Suppressor macrophage treated with lipopolysaccharide for 4 hours (primary cell): ENCODE results near the gene DLG5.

Experiments used
- DNase-seq: peaks from one replicate; pipeline ENCODE4 v3.0.0-alpha.2; 2020

Gene DLG5

GRCh38 chr10:77756319-77757232 lies 170.0 kb downstream of the DLG5 start:
- peak; percentile 51 for DNase-seq

DNA sequence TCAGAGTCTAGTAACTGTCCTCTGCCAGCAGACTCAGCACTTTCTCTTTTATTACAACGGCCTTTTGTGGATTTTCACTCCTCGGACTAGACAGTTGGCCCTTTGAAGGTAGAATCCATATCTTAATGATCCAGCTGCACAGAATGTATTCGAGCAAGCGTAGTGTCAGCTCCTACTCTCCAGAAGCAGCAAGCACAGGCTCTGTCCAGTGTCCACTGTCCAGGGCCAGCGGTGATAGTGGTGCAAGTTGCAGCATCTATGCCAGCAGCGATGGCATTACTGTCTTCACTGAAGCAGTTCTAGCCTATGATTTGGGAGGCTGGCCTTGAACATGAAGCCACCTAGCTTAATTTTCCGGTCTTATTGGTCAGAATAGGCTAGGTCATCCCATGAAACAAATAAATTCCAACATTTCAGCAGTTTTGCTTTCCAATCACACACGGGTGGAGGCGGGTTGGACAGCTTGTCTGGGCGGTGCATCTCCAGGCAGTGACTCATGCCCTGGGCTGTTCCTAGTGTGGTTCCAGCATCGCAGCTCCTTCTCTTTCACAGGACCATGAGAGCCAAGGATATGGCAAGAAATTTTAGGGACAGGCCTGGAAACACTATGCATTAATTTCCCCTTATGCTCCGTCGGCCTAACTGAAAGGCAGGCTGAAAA lies 180.4 kb downstream of the DLG5 start:
- no peak for DNase-seq

DNA sequence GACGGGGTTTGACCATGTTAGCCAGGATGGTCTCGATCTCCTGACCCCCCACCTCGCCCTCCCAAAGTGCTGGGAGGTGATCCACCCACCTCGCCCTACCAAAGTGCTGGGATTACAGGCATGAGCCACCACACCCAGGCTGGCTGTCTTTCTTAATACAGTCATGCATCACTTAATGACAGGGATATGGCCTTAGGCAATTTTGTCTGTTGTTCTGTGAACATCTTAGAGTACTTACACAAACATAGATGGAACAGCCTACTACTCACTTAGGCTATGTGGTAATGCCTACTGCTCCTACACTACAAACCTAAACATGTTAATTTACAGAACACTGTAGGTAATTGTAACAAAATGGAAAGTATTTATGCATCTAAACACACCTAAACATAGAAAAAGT lies 182.3 kb downstream of the DLG5 start:
- DNase-seq = no peak

- no peak for DNase-seq
These were observed 184.4 kb downstream of the DLG5 start for GRCh38 chr10:77742172-77742571.

- no peak for DNase-seq
These were observed 184.8 kb downstream of the DLG5 start for GRCh38 chr10:77741746-77742145.
